DMS114 treated with DMSO at 0.1 percent for 48 hours (cell line): Measurements from ENCODE around the gene SETD1B.
A peak's percentile ranks its signal among the peaks of the same experiment; 100 is the strongest.
"Not testable (repeated sequence)": the region's sequence is repeated elsewhere in the genome, so short reads cannot be mapped to it uniquely, and the experiment has no call there.

Experiments
- DNase-seq: peaks from one replicate; lab custom pipeline; 2025; ENCODE audit not compliant: unreplicated experiment; lab: John Stamatoyannopoulos, UW

The SETD1B gene

GRCh38 chr12:121803861-121804416, at the start of gene SETD1B:
Gene SETD1B (plus strand): TSS chr12:121804009. CDS start chr12:121804738, 729 bp downstream.
- DNase-seq: peak; percentile 31

- DNase-seq: no peak
Measured at GRCh38 chr12:121754836-121755235, 49.0 kb upstream of the SETD1B start.

DNA sequence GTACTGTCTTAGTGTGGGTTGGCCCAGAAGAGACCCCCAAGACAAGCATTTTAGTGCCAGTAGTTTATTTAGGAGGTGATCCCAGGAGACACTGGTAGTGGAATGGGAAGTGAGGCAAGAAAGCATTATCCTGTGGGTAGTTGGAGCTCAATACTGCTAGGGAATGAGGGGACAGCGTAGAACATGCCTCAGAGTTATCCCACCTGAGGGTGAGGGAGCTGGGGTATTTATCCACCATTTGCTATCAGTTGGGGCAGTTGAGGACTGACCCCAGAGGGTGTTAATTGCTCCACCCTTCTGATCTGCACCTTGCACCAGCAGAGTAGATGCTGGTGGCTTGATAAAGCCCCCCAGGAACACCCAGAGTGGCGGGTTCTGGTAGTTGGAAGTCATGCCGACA, 48.2 kb upstream of the SETD1B start:
- DNase-seq: no peak

DNA sequence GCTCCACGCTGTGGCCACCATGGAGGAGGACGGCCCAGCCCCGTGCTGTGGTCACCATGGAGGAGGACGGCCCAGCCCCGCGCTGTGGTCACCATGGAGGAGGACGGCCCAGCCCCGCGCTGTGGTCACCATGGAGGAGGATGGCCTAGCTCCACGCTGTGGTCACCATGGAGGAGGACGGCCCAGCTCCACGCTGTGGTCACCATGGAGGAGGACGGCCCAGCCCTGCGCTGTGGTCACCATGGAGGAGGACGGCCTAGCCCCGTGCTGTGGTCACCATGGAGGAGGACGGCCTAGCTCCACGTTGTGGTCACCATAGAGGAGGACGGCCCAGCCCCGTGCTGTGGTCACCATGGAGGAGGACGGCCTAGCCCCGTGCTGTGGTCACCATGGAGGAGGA, 45.3 kb upstream of the SETD1B start:
- DNase-seq: not testable (repeated sequence)

- no peak for DNase-seq
Measured at GRCh38 chr12:121762269-121762668, 41.5 kb upstream of the SETD1B start.

GRCh38 chr12:121764808-121765207, 39.0 kb upstream of the SETD1B start:
- DNase-seq: no peak

- DNase-seq: no peak
Measured at GRCh38 chr12:121765573-121765972, 38.2 kb upstream of the SETD1B start.

GRCh38 chr12:121766290-121767039, 37.3 kb upstream of the SETD1B start:
- no peak for DNase-seq

DNA sequence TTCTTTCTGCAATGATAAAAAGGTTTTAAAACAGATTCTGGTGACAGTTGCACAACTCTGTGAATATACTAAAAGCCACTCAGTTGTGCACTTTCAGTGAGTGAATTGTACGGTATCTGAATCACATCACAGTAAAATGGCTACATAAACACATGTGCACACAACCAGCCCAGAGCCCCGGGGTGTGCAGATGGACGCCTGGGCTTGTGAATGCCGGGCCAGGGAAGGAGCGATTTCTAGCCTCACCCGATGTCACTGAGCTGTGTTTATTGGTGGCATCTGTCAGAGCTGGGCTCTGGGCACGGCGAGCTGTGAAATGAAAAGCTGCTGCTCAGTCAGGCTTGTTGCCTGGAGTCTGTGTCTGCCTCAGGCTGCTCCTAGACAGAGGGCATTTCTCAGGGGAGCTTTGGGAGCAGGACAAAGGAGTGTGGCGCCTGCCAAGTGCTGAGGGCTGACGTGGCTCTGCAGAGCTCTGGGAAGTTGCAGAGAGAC, 36.2 kb upstream of the SETD1B start:
- no peak for DNase-seq

DNA sequence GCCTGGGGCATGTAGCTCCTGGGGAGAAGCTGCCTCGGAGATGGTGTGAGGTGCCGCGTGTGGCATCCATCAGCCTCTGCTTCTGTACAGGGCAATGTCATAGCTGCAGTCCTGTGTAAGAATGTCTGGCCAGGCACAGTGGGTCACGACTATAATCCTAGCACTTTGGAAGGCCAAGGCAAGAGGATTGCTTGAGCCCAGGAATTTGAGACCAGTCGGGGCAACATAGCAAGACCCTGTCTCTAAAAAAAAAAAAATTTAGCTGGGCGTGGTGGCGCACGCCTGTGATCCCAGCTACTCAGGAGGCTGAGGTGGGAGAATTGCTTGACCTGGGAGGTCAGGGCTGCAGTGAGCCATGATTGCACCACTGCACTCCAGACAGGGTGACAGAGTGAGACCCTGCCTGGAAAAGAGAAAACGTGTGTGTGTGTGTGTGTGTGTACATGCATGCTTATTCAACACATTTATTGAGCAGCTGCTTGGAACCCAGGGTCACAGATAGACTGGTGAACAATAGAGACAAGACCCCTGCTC, 34.4 kb upstream of the SETD1B start:
- DNase-seq: no peak

GRCh38 chr12:121769831-121770301, 33.9 kb upstream of the SETD1B start:
- no peak for DNase-seq

DNA sequence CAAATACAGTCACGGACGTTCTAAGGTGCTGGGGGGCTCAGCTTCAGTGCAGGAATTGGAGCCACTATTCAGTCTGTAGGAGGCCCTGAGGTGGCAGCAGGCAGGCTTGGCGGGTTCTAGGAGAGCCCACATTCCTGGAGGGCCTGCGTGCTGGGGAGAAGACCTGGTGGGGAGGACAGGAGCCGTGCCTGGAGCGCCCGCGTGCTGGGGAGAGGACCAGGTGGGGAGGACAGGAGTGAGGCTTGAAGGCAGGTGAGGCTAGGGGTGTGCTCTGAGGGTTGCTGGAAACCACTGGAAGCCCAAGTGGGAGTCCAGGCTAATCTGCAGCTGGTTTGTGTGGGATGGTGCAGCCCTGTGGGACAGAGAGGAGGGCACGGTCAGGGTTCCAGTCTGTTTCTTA, 33.4 kb upstream of the SETD1B start:
- DNase-seq: no peak

DNA sequence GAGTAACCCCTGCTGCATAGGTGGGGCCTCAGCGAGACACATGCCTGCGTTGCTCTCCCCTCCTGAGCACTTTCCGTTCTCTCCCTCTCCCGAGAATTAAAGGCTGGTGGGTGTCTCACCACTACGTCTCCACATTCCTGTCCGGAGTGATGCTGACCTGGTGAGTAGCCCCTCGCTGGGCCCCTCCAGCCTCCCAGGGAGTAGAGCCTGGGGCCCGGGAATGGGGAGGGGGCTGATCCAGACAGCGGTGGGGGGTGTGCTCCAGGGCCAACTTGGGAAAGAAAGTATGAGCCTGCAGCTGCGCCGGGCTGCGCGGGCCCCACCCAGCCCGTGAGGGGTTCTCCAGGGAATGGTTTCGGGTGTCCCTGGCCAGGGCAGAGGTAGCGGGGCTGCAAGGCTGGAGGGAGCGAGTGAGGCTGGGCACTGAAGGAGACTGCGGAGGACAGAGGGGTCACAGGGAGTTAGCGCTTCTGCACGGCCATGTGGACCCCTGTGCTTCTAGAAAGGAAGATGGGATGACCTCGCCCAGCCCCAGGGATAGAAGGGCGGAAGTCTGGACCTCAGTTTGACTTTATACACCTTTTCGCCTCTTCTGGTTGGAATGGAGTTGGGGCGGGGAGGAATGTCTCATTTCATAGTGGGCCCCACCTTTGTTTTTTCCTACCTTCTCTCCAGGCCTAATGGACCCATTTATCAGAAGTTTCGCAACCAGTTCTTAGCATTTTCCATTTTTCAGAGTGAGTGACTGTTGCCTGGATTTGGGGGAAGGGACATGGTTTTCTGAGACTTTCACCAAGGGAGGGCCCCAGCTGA, 32.8 kb upstream of the SETD1B start:
- DNase-seq: no peak

DNA sequence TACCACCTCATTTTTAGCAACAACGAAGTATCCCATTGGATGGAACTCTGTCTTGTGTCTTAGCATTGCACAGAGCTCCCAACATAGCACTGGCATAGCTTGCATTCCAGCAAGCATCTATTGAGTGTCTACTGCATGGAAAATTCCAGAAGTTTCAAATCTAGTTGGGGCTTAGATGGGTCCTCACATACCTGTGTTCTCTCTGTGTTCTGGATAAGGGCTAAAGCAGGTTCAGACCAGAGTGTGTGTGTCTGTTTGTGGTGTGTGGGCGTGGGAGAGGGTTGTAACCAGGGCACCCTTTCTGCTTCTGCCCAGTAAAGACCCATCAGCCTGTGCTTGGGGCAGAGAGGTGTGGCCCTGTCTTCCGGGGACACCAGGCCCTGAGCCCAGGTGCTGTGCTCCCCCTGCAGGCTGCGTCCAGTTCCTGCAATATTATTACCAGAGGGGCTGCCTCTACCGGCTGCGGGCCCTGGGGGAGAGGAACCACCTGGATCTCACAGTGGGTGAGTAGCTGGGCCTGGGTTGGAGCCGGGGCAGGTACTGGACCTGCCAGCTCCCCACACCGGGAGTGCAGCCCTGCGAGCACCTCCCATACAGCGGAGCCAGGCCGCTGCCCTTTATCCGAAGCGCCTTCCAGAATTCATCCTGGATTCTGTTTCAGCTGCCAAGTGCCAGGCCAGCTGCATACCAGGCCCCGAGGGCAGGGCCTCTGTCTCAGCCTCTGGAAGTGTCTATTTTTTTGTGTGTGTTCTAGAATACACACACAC, 30.6 kb upstream of the SETD1B start:
- peak; percentile 47 for DNase-seq

GRCh38 chr12:121774968-121775474, 28.8 kb upstream of the SETD1B start:
- DNase-seq: no peak

DNA sequence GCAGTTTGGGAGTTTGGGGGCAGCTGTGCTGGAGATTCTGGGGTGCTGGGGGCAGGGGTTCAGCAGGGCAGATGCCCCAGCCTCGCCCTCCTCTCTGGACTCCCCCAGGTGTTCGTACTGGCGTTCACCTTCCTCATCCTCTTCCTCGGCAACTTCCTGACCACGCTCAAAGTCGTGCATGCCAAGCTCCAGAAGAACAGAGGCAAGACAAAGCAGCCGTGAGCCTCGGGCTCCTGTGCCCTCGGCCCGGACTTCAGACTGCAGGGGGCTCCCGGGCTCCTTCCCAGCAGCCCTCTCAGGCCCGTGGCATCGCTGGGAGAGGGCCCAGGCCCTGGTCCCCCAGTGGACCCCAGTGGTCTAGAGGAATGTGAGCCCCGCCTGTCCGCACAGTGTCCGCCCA, 28.3 kb upstream of the SETD1B start:
- no peak for DNase-seq

GRCh38 chr12:121776190-121777098, 27.4 kb upstream of the SETD1B start:
- peak; percentile 27 for DNase-seq

GRCh38 chr12:121778567-121779421, 25.0 kb upstream of the SETD1B start:
- DNase-seq: no peak
